GM15510 (cell line): ENCODE measurements around the gene ATF3.

Source experiments
- POLR2A ChIP-seq: IDR thresholded peaks from 3 replicates; pipeline ENCODE4 v1.6.1; 2011; ENCODE audit warnings: borderline replicate concordance; ENCODE audit not compliant: insufficient read length; ENCODE audit errors: extremely low read depth

Gene ATF3

GRCh38 chr1:212666116-212666775, 57.7 kb downstream of the ATF3 start:
- TF ChIP-seq POLR2A, result no peak

GRCh38 chr1:212667223-212668139, 58.9 kb downstream of the ATF3 start:
- no peak for TF ChIP-seq POLR2A

GRCh38 chr1:212668477-212668876, 59.9 kb downstream of the ATF3 start:
- TF ChIP-seq POLR2A, result no peak

GRCh38 chr1:212669102-212669501, 60.5 kb downstream of the ATF3 start:
- TF ChIP-seq POLR2A, result no peak

- no peak for TF ChIP-seq POLR2A
Observed at GRCh38 chr1:212669600-212669999, 61.0 kb downstream of the ATF3 start.

GRCh38 chr1:212670301-212670700, 61.7 kb downstream of the ATF3 start:
- TF ChIP-seq POLR2A, result no peak
